Transverse colon (tissue), 4 donors: Measurements from ENCODE around the gene SUPT5H. TPM values are rescaled to one million over a fixed set of nuclear protein-coding genes. Genes with fewer than 3 reads are reported as not detected.
A peak's percentile ranks its signal among the peaks of the same experiment; 100 is the strongest.

Experiments
- DNase-seq: peaks from one replicate; pipeline ENCODE4 v3.0.0-alpha.2; 2019
- H3K27ac ChIP-seq, 4 donors: fragments of 200-600 bp; sonication (generic); 2 replicates each; pipeline ENCODE4 v1.5.1; 2016 to 2018; ENCODE audit warnings: inconsistent platforms in 4 of 4
- H3K27me3 ChIP-seq: fragments of 200-600 bp; sonication (generic); 2 replicates; pipeline ENCODE4 v1.5.1; 2017; ENCODE audit warnings: inconsistent platforms
- H3K36me3 ChIP-seq, 4 donors: fragments of 200-600 bp; sonication (generic); 2 replicates each; pipeline ENCODE4 v1.5.1; 2017 to 2019; ENCODE audit warnings: inconsistent platforms in 4 of 4
- H3K4me1 ChIP-seq, 4 donors: fragments of 200-600 bp; sonication (generic); 2 replicates each; pipeline ENCODE4 v1.5.1; 2017 to 2020; ENCODE audit warnings: inconsistent platforms in 4 of 4
- H3K4me3 ChIP-seq, 4 donors: fragments of 200-600 bp; sonication (generic); 1 replicate in 1 of 4; 2 replicates in 3 of 4; pipeline versions ENCODE4 v1.5.1 to v1.6.1; 2017 to 2019; ENCODE audit warnings: inconsistent platforms in 4 of 4
- H3K9me3 ChIP-seq, 2 donors: fragments of 200-600 bp; sonication (generic); 2 replicates each; pipeline ENCODE4 v1.5.1; 2017 to 2019; ENCODE audit warnings: inconsistent platforms in 2 of 2
- EP300 ChIP-seq: sonication (generic); formaldehyde crosslinking; IDR thresholded peaks from one replicate; pipeline ENCODE4 v1.6.1; 2017; ENCODE audit warnings: antibody characterized with exemption, low read depth
- POLR2A ChIP-seq: fragments of 450-650 bp; IDR thresholded peaks from one replicate; pipeline ENCODE4 v1.6.1; 2016; ENCODE audit warnings: antibody characterized with exemption, mild to moderate bottlenecking, moderate library complexity
- POLR2AphosphoS5 ChIP-seq, 3 donors: sonication (generic); formaldehyde crosslinking; IDR thresholded peaks; one replicate each; pipeline ENCODE4 v1.6.1; 2016; ENCODE audit warnings: antibody characterized with exemption in 3 of 3
- WGBS, 2 donors: methylation state at CpG; one replicate each; pipeline ENCODE4 v1.1.5; 2018; ENCODE audit warnings: low coverage in 1 of 2; 5-methylcytosine and 5-hydroxymethylcytosine counted together
- in situ Hi-C, 4 donors: fragments of 200-750 bp; cut with MboI; loops; one replicate each; pipeline versions ENCODE4 v1.15.0 to v1.15.1; 2017; ENCODE audit warnings: low sequenced_read_pairs in 3 of 4, low pct_ligation_motif_present in 1 of 4, low pct_unique_long_range_greater_than_20kb in 1 of 4
- intact Hi-C: fragments of 100-400 bp; cut with DNase I; formaldehyde crosslinking; loops from one replicate; pipeline ENCODE4 v1.15.1; 2023; ENCODE audit warnings: low total_unique reads
- total RNA-seq, 4 donors: library from RNA; depleted of rRNA; stranded (reverse); fragments of >200 nt; gene quantifications; one replicate each; pipeline ENCODE4 v1.1.0, GENCODE V29; 2016
- TF ChIP-seq, protein P1 (sequence below), 5 experiments: fragments of 200-600 bp in 3 of 5; fragments of 450-650 bp in 2 of 5; sonication (generic) in 3 of 5; IDR thresholded peaks; 1 replicate in 2 of 5; 2 replicates in 3 of 5; pipeline ENCODE4 v1.5.1; 2016 to 2017; ENCODE audit warnings: antibody characterized with exemption in 5 of 5, inconsistent platforms in 3 of 5, mild to moderate bottlenecking in 2 of 5, moderate library complexity in 1 of 5

Gene SUPT5H
- total RNA-seq, 4 donors from 2014 or later, result 97.1 to 161 (median 125) TPM

DNA sequence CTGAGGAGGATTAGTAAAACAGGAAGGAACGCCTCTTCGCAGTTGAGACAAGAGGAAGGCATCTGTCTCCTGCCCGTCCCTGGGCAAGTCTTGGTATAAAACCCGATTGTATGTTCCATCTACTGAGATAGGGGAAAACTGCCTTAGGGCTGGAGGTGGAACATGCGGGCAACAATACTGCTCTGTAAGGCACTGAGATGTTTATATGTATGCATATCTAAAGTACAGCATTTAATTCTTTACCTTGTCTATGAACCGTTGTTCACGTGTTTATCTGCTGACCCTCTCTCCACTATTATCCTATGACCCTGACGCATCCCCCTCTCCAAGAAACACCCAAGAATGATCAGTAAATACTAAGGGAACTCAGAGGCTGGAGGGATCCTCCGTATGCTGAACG is 34.5 kb downstream of the SUPT5H start:
- no peaks in the 10 kb centered on the region for H3K27me3 ChIP-seq
- intact Hi-C loops, result loop anchor here (10.0 kb wide), 1 partner anchor 55 kb away; the partner anchor contains the start of gene EID2B
- peaks cover 7 to 17% (median 16%) of the 10 kb centered on the region in 4 donors for H3K4me1 ChIP-seq
- peak overlapping the region; percentile 80 to 89 (median 85) for H3K27ac ChIP-seq
- 57 to 58% methylated on average over 2 to 10 of the region's 10 CpGs for WGBS, 2 donors
- TF ChIP-seq, protein P1, sequence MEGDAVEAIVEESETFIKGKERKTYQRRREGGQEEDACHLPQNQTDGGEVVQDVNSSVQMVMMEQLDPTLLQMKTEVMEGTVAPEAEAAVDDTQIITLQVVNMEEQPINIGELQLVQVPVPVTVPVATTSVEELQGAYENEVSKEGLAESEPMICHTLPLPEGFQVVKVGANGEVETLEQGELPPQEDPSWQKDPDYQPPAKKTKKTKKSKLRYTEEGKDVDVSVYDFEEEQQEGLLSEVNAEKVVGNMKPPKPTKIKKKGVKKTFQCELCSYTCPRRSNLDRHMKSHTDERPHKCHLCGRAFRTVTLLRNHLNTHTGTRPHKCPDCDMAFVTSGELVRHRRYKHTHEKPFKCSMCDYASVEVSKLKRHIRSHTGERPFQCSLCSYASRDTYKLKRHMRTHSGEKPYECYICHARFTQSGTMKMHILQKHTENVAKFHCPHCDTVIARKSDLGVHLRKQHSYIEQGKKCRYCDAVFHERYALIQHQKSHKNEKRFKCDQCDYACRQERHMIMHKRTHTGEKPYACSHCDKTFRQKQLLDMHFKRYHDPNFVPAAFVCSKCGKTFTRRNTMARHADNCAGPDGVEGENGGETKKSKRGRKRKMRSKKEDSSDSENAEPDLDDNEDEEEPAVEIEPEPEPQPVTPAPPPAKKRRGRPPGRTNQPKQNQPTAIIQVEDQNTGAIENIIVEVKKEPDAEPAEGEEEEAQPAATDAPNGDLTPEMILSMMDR (IDR thresholded peaks at IDR 0.05), result no peak
- TF ChIP-seq POLR2AphosphoS5 (IDR thresholded peaks at IDR 0.05), result no peak
- no peak for TF ChIP-seq POLR2A
- TF ChIP-seq EP300, result no peak
- H3K4me3 ChIP-seq, result peak overlapping the region in 3 of 4 donors; percentile 78 to 97 (median 92)
- in situ Hi-C loops, result no loop called here
- H3K9me3 ChIP-seq, result no peaks in the 10 kb centered on the region
- peaks cover 0 to 13% (median 0%) of the 10 kb centered on the region in 4 donors for H3K36me3 ChIP-seq
- DNase-seq, result no peak

DNA sequence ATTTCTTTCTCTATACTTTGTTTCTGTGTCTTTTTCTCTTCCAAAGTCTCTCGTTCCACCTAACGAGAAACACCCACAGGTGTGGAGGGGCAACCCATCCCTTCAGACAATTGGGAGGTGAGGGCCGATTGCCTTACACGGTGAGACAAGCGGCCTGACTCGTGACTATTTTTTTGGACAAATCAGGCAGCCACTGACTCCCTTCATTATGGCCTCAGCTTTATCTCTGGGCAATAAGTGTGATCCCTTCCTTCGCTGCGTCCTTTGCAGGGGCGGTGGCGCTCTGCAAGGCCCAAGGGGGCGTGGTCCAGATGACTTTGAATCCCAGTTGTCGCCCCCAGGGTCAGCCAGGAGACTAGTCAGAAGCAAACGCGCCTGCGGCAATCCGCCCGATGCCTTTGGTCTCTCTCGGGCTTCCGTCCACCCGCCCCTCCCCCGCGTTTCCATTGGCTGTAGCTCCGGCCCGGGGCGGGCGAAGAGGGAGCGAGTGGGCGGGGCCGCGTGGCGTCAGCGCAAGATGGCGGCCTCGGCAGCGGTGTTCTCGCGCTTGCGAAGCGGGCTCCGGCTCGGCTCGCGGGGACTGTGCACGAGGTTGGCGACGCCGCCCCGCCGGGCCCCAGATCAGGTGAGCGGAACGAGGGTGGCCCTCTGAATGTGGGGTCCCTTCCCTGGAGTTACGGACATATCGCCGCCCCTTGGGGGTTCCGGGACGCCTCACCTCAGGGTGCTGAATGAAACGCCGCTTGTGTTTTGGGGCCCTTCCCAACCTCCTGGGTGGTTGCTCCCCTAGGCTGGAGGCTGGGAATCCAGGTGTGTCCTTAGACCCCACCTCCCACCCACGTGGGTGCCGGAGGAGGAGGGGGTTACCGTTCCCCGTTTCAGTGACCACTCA is 35.2 kb downstream of the SUPT5H start, which contains the start of gene TIMM50:
TIMM50 (plus strand) TSS at position 502 of the 892 bp plus-strand sequence; CDS start at position 518, 16 bp downstream.
- intact Hi-C loops, result no loop called here
- DNase-seq, result peak; percentile 98
- peak within 1 kb of the TSS; percentile 78 to 97 (median 88) for H3K4me3 ChIP-seq
- TF ChIP-seq EP300 (no peak), POLR2A (peak; percentile 55), POLR2AphosphoS5 (IDR thresholded peaks at IDR 0.05) (peak; percentile 70 to 88 (median 79))
- TF ChIP-seq, protein P1 (IDR thresholded peaks at IDR 0.05), result no peak
- peaks cover 7 to 17% (median 16%) of the 10 kb centered on the region in 4 donors for H3K4me1 ChIP-seq
- 1 to 2% methylated on average over 6 to 36 of the region's 62 CpGs for WGBS, 2 donors
- peaks cover 0 to 8% (median 0%) of the 10 kb centered on the region in 4 donors for H3K36me3 ChIP-seq
- peak within 1 kb of the TSS; percentile 80 to 89 (median 85) for H3K27ac ChIP-seq
- no peaks in the 10 kb centered on the region for H3K9me3 ChIP-seq
- no peaks in the 10 kb centered on the region for H3K27me3 ChIP-seq
- in situ Hi-C loops, result no loop called here

DNA sequence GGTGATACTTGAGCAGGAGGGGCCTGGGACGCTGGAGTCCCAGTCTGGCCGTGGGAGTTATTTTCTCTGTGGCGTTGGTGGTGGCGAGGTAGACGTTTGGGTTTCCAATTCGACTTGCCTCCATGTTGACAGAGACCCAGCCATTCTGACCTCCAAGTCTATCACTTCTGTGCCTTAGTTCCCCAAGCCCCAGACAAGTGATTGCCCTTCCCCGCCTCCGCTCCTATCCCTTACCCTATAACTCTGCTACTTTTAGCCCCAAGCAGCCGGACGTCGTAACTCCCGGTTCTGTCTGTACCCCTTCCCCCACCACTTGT is 35.8 kb downstream of the SUPT5H start:
- no peaks in the 10 kb centered on the region for H3K9me3 ChIP-seq
- H3K27ac ChIP-seq, result peak overlapping the region; percentile 80 to 89 (median 85)
- H3K4me1 ChIP-seq, result peaks cover 7 to 17% (median 16%) of the 10 kb centered on the region in 4 donors
- H3K36me3 ChIP-seq, result peaks cover 0 to 2% (median 0%) of the 10 kb centered on the region in 4 donors
- no peak for TF ChIP-seq POLR2A
- TF ChIP-seq, protein P1 (IDR thresholded peaks at IDR 0.05), result no peak
- no peak for TF ChIP-seq POLR2AphosphoS5 (IDR thresholded peaks at IDR 0.05)
- H3K4me3 ChIP-seq, result peak overlapping the region; percentile 78 to 97 (median 88)
- in situ Hi-C loops (no loop called here), intact Hi-C loops (no loop called here)
- no peaks in the 10 kb centered on the region for H3K27me3 ChIP-seq
- no peak for DNase-seq
- 0 to 3% methylated on average over 5 to 12 of the region's 12 CpGs for WGBS, 2 donors

DNA sequence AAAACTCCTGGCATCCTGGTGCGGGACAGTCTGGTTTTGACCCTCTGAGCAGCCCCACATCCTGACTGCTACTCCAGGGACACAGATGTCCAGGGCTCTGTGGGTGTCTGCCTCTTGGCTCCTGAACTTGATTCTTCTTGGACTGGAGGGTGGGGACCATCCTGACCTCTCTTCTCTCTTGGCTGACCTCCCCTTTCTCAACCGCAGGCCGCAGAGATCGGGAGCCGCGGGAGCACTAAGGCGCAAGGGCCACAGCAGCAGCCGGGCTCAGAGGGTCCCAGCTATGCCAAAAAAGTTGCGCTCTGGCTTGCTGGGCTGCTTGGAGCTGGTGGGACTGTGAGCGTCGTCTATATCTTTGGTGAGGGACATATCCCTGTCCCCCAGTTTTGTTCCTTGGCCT is 36.3 kb downstream of the SUPT5H start:
- in situ Hi-C loops, result no loop called here
- Histone ChIP-seq H3K36me3 (no peaks in the 10 kb centered on the region), H3K9me3 (no peaks in the 10 kb centered on the region), H3K27ac (peak overlapping the region in 1 of 4 donors; percentile 86), H3K4me1 (peaks cover 7 to 17% (median 16%) of the 10 kb centered on the region in 4 donors), H3K4me3 (peak overlapping the region; percentile 78 to 97 (median 88)), H3K27me3 (no peaks in the 10 kb centered on the region)
- TF ChIP-seq POLR2AphosphoS5 (IDR thresholded peaks at IDR 0.05) (no peak), POLR2A (no peak), EP300 (no peak)
- TF ChIP-seq, protein P1 (IDR thresholded peaks at IDR 0.05), result no peak
- intact Hi-C loops, result no loop called here
- WGBS, 2 donors, result 50 to 71% methylated on average over 1 to 11 of the region's 11 CpGs
- DNase-seq, result no peak
